ENCODE results near the gene MAD1L1.

The MAD1L1 gene

GRCh38 chr7:1986366-1987083 lies 246.2 kb downstream of the MAD1L1 start:
- H3K4me3 ChIP-seq (ENCODE audit: low read length): no peak overlapping the region
- DNase-seq (ENCODE audit: low read depth): no peak
- no peak for TF ChIP-seq CTCF (conservative IDR thresholded peaks at IDR 0.05; ENCODE audit: low read length)

GRCh38 chr7:1985936-1986335 lies 246.8 kb downstream of the MAD1L1 start:
- no peak for DNase-seq (ENCODE audit: low read depth)
- H3K4me3 ChIP-seq (ENCODE audit: low read length): no peak overlapping the region
- no peak for TF ChIP-seq CTCF (conservative IDR thresholded peaks at IDR 0.05; ENCODE audit: low read length)

DNA sequence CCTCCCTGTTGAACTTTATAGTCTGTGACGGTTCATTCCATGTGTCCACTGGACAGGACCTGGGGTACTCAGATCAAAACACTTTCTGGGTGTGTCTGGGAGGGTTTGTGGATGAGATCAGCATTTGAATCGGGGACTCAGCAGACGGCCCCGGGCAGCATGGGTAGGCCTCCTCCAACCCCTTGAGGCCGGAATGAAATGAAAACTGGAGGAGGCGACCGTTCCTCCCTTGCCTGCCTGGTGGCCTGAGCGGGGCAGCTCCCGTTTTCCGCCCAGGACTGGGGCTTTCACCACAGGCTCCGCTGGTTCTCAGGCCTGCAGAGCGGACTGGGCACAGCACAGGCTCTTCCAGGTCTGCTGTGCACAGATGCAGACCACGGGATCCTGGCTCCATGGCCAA lies 247.7 kb downstream of the MAD1L1 start:
- H3K4me3 ChIP-seq (ENCODE audit: low read length): no peak overlapping the region
- TF ChIP-seq CTCF (conservative IDR thresholded peaks at IDR 0.05; ENCODE audit: low read length): no peak
- DNase-seq (ENCODE audit: low read depth): no peak

GRCh38 chr7:1981878-1982230 lies 250.9 kb downstream of the MAD1L1 start:
- no peak for DNase-seq (ENCODE audit: low read depth)
- no peak overlapping the region for H3K4me3 ChIP-seq (ENCODE audit: low read length)
- no peak for TF ChIP-seq CTCF (conservative IDR thresholded peaks at IDR 0.05; ENCODE audit: low read length)

DNA sequence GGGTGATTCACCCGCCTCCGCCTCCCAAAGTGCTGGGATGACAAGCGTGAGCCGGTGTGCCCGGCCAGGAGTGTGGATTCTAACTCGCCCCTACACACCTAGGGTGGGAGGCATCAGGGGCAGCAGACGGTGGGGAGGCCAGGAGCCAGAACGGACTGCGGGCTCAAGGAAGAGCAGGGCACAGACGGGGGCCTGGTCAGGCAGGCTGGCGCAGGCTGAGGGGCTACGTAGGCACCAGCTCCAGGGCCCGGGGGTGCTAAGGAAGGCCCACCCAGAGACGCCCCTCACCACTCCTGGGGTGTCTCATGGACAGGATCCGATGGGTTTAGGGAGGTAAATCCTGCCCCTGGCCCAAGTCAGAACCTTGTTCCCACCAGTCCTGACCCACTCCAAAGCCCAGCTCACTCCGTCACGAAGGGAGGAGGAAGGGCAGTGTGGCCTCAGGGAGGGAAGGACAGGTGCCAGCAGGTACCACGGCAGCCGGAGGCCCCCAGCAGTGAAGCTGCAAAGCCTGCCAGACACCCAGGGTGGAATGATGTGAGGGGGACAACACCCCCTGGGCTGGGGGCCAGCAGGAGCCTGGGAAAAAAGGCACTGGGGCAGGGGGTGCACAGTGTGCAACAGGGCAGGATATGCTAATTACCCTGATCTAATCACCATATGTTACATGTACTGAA lies 251.4 kb downstream of the MAD1L1 start:
- H3K4me3 ChIP-seq (ENCODE audit: low read length): no peak overlapping the region
- no peak for TF ChIP-seq CTCF (conservative IDR thresholded peaks at IDR 0.05; ENCODE audit: low read length)
- no peak for DNase-seq (ENCODE audit: low read depth)

DNA sequence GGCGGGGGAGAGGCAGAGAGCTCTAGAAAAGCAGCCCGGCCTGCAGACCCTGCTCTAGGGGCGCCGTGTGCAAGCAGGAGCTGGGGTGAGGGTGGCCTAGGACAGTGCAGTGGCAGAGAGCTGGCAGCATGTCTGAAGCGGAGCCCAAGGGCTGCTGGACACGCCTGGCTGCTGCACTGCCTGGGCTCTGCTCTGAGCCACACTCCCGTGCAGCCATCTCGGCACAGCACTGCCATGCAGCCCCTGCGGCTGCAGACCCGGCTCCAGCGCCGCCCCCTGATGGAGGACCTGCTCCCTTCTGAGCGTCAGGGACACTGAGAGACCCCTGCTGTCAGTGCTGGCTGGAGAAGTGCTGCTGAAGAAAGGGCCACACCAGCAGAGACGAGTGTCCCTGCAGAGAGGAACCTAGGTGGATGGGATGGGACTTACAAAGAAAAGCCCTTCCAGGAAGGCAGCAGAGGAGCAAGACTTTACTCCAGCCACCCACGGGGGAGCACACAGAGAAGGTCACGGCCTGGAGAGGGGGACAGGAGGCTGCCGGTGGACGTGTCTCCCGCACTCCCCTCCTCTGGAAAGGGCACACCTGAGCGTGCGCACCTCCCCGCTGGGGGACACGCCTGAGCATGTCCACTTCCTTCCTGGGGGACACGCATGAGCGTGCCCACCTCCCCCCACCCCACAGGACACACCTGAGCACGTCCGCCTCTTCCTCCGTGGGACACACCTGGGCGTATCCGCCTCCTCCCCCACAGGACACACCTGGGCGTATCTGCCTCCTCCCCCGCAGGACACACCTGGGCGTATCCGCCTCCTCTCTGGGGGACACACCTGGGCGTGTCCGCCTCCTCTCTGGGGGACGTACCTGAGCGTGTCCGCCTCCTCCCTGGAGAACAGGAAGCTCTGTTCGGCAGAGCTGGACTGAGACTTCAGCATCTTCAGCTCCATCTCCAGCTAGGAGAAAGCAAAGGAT lies 252.9 kb downstream of the MAD1L1 start:
- H3K4me3 ChIP-seq (ENCODE audit: low read length): no peak overlapping the region
- TF ChIP-seq CTCF (conservative IDR thresholded peaks at IDR 0.05; ENCODE audit: low read length): no peak
- no peak for DNase-seq (ENCODE audit: low read depth)
